ENCODE results near the gene RELCH. TPM values are rescaled to one million over a fixed set of nuclear protein-coding genes. Genes with fewer than 3 reads are reported as not detected.

Gene RELCH
- total and polyA plus RNA-seq, 10 of the 15 experiments (the other 5 are each of a cell fraction or from before 2014, with no cell fraction given), result 3.1 to 23.6 (median 14.5) TPM

DNA sequence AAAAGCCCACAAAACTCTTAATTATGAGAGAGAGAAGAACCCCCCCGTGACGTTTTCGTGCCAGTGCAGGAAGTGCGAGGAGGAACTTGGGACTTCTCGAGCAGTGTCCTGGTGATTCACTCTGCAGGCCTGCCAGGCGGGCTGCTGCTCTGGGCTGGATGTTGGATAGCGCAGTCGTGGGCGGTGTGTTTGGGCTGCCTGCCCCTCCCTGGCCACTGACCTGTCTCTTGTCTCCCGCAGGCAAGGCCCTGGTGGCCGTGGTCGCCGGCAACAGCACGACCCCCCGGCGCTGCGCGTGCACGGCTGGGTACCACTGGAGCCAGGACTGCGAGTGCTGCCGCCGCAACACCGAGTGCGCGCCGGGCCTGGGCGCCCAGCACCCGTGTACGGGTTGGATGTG, 167.1 kb downstream of the RELCH start:
- Histone ChIP-seq H3K27me3 (replicated peaks in 1 of 2; ENCODE audit: control insufficient read depth in 2 of 2, insufficient read depth in 2 of 2, low read length in 1 of 2) (no peaks in the 10 kb centered on the region), H3K36me3 (ENCODE audit: control insufficient read depth in 2 of 2, insufficient read depth in 2 of 2, low read length in 1 of 2) (no peaks in the 10 kb centered on the region), H4K20me1 (ENCODE audit: control insufficient read depth, insufficient read depth) (no peaks in the 10 kb centered on the region), H2AFZ (ENCODE audit: control insufficient read depth, low read depth, low read length) (no peak overlapping the region), H3K4me1 (ENCODE audit: control insufficient read depth, insufficient read depth, low read length) (peaks cover 6% of the 10 kb centered on the region), H3K27ac (ENCODE audit: control insufficient read depth, insufficient read depth) (no peak overlapping the region), H3K9me3 (replicated peaks; ENCODE audit: control insufficient read depth, insufficient read depth, low read length) (no peaks in the 10 kb centered on the region), H3K9ac (ENCODE audit: control insufficient read depth, insufficient read depth, low read length) (no peak overlapping the region), H3K4me3 (no peak overlapping the region), H3K79me2 (ENCODE audit: control insufficient read depth, insufficient read depth, low read length) (no peaks in the 10 kb centered on the region), H3K4me2 (ENCODE audit: control insufficient read depth, insufficient read depth) (no peak overlapping the region)
- intact Hi-C loops (cut with micrococcal nuclease; ENCODE audit: unreplicated experiment), result no loop called here
- no TSS peak for BruUV-seq (replicated peaks)
- POLR2A ChIA-PET, result no interaction called here
- ATAC-seq (no peak), DNase-seq (ENCODE audit: low read depth, low spot score) (no peak), FAIRE-seq (no peak)
- RAD21 ChIA-PET (ENCODE audit: unreplicated experiment), result no interaction called here
- 69% methylated on average over 29 of the region's 29 CpGs for WGBS (ENCODE audit: insufficient coverage, insufficient replicate concordance, low lambda C conversion rate, missing lambda C conversion rate)
- in situ Hi-C loops (cut with MboI), result no loop called here
- CTCF ChIA-PET, result no interaction called here
- SMC1A ChIA-PET (ENCODE audit: uncharacterized antibody, unreplicated experiment), result no interaction called here
- TF ChIP-seq, protein P1, sequence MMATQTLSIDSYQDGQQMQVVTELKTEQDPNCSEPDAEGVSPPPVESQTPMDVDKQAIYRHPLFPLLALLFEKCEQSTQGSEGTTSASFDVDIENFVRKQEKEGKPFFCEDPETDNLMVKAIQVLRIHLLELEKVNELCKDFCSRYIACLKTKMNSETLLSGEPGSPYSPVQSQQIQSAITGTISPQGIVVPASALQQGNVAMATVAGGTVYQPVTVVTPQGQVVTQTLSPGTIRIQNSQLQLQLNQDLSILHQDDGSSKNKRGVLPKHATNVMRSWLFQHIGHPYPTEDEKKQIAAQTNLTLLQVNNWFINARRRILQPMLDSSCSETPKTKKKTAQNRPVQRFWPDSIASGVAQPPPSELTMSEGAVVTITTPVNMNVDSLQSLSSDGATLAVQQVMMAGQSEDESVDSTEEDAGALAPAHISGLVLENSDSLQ (IDR thresholded peaks at IDR 0.05), result no peak
- TF ChIP-seq HDGF (IDR thresholded peaks at IDR 0.05), result no peak
- TF ChIP-seq HDAC6 (IDR thresholded peaks at IDR 0.05; ENCODE audit: unreplicated experiment), result no peak
- no peak for TF ChIP-seq ZNF217 (IDR thresholded peaks at IDR 0.05)
- TF ChIP-seq, protein P2, sequence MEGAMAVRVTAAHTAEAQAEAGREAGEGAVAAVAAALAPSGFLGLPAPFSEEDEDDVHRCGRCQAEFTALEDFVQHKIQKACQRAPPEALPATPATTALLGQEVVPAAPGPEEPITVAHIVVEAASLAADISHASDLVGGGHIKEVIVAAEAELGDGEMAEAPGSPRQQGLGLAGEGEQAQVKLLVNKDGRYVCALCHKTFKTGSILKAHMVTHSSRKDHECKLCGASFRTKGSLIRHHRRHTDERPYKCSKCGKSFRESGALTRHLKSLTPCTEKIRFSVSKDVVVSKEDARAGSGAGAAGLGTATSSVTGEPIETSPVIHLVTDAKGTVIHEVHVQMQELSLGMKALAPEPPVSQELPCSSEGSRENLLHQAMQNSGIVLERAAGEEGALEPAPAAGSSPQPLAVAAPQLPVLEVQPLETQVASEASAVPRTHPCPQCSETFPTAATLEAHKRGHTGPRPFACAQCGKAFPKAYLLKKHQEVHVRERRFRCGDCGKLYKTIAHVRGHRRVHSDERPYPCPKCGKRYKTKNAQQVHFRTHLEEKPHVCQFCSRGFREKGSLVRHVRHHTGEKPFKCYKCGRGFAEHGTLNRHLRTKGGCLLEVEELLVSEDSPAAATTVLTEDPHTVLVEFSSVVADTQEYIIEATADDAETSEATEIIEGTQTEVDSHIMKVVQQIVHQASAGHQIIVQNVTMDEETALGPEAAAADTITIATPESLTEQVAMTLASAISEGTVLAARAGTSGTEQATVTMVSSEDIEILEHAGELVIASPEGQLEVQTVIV (IDR thresholded peaks at IDR 0.05; ENCODE audit: borderline replicate concordance, partially characterized antibody), result no peak
- TF ChIP-seq BRCA1 (IDR thresholded peaks at IDR 0.05; ENCODE audit: low read depth, low read length), result no peak
- TF ChIP-seq ESRRA (IDR thresholded peaks at IDR 0.05; ENCODE audit: low read length), result no peak
- no peak for TF ChIP-seq ZNF207 (IDR thresholded peaks at IDR 0.05; ENCODE audit: borderline replicate concordance)
- TF ChIP-seq, protein P3, sequence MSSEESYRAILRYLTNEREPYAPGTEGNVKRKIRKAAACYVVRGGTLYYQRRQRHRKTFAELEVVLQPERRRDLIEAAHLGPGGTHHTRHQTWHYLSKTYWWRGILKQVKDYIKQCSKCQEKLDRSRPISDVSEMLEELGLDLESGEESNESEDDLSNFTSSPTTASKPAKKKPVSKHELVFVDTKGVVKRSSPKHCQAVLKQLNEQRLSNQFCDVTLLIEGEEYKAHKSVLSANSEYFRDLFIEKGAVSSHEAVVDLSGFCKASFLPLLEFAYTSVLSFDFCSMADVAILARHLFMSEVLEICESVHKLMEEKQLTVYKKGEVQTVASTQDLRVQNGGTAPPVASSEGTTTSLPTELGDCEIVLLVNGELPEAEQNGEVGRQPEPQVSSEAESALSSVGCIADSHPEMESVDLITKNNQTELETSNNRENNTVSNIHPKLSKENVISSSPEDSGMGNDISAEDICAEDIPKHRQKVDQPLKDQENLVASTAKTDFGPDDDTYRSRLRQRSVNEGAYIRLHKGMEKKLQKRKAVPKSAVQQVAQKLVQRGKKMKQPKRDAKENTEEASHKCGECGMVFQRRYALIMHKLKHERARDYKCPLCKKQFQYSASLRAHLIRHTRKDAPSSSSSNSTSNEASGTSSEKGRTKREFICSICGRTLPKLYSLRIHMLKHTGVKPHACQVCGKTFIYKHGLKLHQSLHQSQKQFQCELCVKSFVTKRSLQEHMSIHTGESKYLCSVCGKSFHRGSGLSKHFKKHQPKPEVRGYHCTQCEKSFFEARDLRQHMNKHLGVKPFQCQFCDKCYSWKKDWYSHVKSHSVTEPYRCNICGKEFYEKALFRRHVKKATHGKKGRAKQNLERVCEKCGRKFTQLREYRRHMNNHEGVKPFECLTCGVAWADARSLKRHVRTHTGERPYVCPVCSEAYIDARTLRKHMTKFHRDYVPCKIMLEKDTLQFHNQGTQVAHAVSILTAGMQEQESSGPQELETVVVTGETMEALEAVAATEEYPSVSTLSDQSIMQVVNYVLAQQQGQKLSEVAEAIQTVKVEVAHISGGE (CRISPR knock-in tag; IDR thresholded peaks at IDR 0.05), result no peak
- TF ChIP-seq KLF5 (IDR thresholded peaks at IDR 0.05; ENCODE audit: partially characterized antibody), result no peak
- TF ChIP-seq, protein P4, sequence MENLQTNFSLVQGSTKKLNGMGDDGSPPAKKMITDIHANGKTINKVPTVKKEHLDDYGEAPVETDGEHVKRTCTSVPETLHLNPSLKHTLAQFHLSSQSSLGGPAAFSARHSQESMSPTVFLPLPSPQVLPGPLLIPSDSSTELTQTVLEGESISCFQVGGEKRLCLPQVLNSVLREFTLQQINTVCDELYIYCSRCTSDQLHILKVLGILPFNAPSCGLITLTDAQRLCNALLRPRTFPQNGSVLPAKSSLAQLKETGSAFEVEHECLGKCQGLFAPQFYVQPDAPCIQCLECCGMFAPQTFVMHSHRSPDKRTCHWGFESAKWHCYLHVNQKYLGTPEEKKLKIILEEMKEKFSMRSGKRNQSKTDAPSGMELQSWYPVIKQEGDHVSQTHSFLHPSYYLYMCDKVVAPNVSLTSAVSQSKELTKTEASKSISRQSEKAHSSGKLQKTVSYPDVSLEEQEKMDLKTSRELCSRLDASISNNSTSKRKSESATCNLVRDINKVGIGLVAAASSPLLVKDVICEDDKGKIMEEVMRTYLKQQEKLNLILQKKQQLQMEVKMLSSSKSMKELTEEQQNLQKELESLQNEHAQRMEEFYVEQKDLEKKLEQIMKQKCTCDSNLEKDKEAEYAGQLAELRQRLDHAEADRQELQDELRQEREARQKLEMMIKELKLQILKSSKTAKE (IDR thresholded peaks at IDR 0.05; ENCODE audit: low read depth, poor library complexity, severe bottlenecking), result no peak
- no peak for TF ChIP-seq TCF7 (IDR thresholded peaks at IDR 0.05; ENCODE audit: borderline replicate concordance)
